ENCODE results near the gene HVCN1.
"Not testable (repeated sequence)": the region's sequence is repeated elsewhere in the genome, so short reads cannot be mapped to it uniquely, and the experiment has no call there.

HVCN1 gene, protein sequence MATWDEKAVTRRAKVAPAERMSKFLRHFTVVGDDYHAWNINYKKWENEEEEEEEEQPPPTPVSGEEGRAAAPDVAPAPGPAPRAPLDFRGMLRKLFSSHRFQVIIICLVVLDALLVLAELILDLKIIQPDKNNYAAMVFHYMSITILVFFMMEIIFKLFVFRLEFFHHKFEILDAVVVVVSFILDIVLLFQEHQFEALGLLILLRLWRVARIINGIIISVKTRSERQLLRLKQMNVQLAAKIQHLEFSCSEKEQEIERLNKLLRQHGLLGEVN

DNA sequence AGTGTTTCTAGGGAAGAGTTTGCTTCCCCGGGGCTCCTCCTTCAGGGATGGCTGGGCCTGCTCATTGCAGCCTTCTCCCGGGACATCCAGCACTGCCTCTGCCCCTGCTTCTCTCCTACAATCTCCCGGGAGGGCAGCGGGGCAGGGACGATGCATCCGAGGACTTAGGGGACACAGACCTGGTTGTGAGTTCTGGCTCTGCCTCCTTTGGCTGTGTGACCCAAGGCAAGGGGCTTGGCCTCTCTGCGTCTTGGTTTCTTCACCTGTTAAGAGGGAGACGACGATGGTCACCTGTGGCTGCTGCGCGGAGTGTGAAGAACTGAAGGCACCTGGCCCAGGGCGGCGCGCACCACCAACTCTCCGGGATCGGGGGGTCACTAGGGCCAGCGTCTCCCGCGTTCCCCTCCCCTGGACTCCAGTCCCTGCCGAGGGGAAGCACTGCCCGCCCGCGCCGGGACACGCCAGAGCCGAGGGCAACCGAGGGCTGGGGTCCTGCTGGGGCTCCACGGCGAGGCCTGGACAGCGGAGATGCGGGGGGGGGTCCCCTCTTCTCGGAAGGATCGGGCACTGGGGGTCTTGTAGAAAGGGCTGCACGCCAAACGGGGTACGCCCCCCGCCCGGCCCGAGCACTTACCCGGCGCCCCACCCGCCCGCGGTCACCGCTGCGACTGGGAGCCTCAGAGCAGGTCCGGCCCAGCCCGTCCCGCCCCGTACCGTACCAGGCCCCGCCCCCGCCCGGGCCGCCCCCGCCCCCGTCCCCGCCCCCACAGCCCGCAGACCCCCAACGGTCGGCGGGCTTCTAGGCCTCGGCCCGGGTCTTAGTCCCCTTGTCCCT, at the start of gene HVCN1:
Gene HVCN1, minus strand, starts transcription at position 670 of the 835 bp plus-strand sequence. CDS start 5,870 bp downstream, outside the sequence.
- DNase-seq: no peak

DNA sequence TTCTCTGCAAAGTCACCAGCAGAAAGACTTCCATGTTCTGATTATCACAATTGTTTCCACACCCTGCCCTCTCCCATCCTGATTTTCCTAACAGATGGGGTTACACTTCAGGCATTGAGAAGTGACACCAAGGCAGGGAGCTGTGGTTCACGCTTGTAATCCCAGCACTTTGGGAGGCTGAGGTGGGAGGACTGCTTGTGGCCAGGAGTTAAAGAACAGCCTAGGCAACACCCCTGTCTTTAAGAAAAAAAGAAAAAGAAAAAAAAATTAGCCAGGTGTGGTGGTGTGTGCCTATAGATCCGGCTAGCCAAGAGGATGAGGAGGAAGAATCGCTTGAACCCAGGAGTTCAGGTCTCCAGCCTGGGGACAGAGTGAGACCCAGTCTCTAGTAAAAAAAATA, 48.6 kb upstream of the HVCN1 start:
- DNase-seq: peak; percentile 4

DNA sequence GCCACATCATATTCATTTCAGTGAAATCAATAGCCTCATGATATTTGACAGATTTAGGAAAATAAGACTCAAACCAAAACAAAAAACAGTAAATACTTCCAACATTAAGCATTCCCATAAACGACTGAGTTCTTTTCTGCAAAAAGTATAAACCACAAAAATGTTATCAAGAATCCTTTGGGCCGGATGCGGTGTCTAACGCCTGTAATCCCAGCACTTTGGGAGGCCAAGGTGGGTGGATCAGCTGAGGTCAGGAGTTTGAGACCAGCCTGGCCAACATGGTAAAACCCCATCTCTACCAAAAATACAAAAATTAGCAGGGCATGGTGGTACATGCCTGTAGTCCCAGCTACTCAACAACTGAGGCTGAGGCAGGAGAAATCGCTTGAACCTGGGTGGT, 48.1 kb upstream of the HVCN1 start:
- peak; percentile 14 for DNase-seq

DNA sequence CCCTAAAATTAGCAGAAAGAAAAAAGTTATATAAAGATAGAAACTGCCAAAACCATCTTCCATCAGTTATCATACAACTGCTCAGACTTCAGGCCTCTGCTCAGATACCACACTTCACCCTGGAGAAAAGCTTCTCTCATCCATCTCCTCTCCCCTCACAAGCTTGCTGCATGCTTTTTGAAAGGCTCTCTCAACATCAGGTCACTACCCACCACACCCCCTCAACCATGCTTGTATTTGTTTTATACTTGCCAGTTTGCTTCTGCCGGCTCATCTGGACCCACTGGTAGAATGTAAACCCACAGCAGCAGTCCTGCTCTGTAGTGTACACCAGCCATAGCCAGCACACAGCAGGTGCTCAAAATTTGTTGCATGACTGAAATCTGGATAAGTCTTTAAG, 45.0 kb upstream of the HVCN1 start:
- DNase-seq: no peak

DNA sequence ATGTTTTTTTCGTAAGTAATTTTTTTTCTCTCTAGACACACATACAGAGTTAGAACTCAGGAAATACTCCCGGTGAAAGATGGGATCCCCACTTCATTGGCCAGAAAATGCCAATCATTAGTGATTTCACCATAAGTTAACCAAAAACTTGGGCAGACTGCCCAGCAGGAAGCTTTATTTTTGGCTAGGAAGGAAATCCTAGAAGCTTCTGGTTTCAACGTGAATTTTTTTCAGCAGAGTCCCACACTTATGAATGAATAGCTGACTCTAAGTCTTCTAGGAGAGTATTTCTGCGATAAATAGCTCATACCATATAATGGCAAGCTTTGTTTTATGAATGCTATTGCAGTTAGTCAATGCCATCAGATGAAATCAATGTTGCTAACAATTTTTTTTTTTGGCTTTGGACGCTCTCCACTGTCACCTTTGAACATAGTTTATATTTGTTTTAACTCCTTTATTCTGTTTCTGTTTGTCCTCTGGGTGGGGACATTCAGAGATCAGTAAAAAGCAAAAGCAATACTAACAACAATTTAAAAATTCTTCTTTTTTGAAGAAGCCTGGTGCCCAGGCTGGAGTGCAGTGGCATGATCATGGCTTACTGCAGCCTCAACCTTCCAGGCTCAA, 44.3 kb upstream of the HVCN1 start:
- DNase-seq: no peak

DNA sequence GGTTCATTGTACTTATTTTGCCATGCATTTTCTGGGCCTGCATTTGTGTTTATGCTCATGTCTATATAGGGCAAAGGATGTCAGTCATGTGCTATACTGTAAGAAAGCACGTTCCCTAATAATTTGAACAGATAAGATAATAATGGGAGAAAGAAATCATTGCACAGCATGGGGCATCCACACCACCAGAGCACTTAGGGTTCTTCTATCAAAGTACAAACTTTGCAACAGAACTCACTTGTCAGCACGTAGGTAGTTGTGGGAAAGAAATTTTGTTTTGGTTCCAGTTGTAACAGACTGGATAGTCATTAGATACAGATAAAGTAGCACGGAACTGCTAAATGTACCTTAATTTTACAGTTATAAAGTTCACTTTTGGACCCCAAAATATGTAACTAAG, 43.7 kb upstream of the HVCN1 start:
- DNase-seq: no peak

DNA sequence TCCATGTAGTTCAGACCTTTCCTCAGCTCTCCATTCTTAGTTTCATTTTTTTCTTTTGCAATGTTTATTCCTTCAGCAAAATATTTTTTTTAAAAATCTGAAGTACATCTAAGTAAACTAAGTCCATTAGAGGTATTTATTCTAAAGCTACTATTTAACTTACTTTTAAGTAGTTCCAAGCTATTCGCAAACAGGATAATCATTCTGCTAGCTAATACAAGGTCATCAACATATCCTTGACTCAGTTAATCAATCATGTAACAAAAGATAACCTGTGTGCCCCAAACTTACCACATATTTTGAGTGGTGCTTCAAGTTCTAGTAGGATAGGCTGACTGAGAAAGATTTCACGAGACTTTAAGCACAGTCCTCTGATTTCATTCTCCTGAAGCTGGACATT, 42.6 kb upstream of the HVCN1 start:
- no peak for DNase-seq

DNA sequence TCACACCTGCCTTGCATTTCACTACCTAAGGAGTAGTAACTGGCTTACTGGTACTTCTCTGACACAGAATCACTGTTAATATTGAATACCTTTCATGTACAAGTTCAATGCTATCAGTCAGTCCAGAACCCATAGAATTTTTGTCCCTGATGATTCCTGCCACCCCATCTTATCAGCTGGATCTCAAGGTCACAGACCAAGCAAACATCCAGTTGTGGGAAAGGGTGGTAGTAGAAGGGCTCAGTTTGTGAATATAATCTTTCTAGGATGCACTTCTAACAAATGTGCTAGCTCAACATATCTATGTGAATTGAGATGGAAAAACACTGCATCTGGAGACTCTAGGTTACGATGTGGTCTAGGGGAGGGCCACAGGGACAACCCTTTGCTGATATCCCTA, 39.7 kb upstream of the HVCN1 start:
- DNase-seq: no peak

DNA sequence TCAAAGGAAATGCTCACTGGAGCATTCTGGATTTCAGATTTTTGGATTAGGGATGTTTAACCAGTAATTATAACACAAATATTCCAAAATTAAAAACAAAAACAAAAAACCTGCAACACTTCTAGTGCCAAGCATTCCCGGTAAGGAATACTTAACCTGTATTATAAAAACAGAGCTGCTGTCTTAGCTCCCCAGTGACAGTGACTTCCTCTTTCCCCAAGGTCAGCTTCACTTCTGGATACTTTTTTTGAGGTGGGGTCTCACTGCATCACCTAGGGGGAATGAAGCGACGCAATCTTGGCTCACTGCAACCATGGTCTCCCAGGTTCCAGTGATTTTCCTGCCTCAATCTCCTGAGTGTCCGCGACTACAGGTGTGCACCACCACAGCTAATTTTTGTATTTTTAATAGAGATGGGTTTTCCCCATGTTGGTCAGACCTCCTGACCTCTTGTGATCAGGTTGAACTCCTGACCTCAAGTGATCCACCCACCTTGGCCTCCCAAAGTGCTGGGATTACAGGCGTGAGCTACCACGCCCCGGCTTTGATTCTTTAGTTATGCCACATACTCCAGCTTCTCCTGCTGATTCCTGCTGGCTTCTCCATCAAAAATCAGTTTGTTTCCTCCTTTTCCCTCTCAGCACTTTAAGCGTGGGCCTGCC, 37.9 kb upstream of the HVCN1 start:
- no peak for DNase-seq

DNA sequence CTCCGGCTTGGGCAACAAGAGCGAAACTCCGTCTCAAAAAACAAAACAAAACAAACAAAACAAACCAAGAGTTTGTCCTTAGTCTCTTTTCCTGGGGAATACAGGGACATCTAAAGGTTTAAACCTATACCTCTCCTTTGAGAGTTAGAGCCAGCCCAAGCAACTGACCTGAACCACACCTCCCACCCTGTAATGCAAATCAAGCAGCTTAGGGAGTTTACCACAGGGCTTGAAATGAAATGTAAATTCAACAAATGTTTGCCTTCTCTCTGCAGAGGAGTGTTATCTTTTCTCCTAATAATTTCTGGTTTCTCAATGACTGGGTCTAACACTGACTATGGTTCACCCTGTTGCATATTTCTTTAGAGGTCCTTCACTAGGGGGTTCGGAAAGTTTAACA, 37.1 kb upstream of the HVCN1 start:
- no peak for DNase-seq

DNA sequence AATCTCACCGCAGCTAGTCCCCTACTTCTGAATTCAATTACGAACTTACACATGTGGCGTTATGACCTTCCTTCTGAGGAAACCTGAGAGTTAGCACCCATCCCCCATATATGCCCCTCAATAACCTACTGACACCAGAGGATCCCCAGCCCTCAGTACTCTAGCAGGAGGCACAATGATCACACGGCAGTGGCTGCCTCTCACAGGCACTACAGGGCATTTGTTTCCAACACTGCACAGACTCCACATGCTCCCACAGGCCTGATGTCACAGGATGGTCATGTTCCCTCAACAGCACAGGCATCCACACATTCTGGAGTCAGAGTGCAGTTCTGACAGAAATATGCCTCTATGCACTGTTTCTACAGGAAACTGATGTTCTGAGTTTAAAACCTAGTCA, 36.4 kb upstream of the HVCN1 start:
- DNase-seq: no peak

DNA sequence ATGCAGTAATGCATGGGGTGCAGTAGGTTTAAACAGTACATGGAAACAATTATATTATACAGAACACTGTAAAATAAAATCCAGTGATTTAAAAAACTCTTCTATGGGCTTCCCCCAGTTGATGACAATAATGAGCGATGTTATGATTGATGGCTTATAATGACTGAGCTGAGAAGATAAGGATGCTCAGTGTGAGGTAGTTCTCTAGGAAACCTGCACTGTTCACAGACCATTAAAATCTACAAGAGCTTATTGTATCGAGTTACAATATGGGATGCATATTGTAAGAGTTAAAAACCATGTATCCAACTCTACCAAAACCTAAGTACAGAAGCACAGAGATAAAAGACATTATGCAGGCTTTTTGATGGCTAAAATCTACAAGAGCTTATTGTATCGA, 34.0 kb upstream of the HVCN1 start:
- not testable (repeated sequence) for DNase-seq

DNA sequence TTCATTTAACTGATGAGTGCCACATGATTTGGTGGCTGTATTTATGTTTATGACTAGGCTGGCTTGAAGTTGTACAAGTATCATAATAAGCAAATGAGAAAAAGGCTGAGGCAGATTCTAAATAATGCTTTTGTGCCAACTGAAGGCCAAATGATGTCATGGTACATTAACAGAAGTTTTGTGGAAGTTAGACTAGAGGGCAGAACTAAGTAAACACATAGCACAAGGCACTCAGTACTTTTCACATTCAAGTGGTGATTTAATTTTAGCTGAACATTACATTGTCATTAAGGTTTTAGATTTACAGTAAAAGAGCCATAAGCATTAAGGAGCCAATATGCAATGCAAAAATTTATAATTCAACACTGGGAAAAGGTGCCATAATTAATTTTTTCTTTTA, 32.7 kb upstream of the HVCN1 start:
- DNase-seq: no peak

DNA sequence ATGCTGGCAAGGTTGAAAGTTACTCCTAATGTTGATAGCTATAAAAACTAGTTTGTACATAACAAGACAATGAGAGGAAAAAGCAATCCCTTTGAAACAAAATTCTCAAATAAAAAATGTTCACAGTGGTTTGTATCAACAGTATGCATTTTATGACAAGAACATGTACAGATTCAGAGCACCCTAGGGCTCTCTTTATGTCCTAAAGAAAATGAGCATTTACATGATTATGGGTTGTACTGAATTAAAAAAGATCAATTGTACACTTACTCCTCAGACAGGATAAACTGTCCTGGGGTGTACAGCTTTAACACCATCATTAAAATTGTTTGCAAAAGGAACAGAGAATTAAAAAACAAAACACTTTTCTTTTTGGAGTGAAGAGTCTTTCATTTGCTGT, 31.6 kb upstream of the HVCN1 start:
- DNase-seq: no peak

DNA sequence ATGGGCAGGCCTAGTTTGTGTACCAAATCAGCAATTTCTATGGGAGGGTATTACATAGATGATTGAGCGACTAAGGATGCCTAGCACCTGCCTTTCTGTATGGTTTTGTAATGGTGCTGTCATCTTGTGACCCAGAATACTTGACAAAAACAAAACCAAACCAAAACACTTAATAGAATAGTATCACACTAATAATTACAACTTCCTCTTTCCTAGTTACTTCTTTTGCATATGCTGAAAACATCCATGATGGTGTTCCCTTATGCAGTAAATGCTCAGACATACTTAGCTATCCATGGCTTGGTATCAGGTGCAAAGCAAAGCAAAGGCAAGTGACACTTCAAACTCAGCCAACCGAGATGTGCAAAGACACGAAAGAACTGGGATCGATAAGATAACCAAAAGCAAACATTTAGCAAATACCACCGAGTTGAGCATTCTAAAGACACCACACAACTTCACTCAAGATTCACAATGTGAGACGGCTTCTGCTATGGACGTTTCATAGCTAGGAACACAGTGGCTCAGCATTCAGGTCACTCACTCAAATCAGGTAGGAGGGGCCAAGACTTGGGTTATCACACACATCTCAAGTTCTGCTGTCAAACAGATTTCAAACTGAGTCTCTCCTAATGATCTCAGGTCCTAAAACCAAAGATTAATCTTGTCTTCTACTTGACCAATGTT, 29.4 kb upstream of the HVCN1 start:
- no peak for DNase-seq

DNA sequence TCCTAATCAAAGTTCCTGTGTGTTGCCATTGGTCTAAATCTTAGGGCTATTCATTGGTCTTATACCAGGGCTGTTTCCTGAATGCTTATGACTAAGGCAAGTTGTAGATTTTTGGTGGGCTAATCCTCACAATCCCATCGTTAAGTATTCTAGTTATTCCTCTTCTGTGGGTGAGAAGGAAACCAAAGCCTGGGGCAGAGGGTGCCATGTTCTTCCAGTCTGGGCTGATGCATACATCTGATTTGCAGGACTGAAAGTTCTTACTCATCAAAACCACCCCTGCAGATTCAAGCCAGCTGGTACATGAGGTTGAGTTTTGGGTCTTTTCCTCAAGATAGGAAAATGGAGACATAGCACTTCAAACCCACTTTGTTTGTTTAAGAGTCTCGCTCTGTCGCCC, 28.1 kb upstream of the HVCN1 start:
- DNase-seq: no peak

DNA sequence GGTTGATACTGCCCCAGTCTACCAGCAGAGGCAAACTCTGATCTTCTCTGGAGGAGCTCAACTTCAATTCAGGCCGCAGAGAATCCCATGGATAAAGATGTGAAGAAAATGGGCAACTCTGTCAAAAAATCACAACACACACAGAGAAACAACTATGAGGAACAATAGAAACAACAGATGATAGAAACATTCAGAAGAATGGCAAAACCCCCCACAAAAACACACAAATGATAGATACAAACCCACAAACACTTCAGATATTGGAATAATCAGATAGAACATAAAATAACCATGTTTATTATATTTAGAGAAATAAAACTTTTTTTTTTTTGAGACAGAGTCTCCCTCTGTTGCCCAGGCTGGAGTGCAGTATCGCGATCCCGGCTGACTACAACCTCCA, 20.0 kb upstream of the HVCN1 start:
- no peak for DNase-seq

DNA sequence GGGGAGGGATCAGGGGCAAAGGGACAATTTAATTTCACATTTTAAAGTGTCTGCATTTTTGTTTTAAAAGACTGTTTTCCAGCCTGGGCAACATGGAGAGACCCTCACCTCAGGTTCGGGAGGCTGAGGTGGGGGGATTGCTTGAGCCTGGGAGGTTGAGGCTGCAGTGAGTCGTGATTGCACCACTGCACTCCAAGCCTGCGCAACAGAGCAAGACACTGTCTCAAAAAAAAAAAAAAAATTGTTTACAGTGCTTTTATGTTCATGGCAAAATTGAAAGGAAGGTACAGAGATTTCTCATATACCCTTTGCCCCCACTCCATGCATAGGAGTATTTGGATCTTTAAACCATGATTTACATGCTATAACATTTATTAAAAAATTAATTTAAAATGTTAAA, 16.4 kb upstream of the HVCN1 start:
- no peak for DNase-seq

DNA sequence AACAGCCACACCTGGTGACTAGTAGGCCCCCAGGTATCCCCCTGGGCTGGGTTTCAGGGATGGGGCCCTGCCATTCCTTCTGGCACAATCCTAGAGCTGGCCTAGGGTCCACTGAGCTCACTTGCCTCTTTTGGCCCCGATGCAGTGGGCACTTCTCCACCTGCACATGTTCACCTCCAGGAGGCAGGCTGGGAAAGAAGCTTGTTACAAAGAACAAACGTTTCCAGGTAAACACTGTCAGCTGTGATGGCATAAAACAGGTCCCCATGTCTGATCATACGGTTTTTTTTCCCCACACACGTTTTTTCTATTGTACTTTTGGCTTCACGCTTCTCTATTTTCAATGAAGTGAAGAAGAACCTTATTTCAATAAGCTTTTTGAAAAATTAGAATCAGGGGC, 15.8 kb upstream of the HVCN1 start:
- DNase-seq: peak; percentile 7

DNA sequence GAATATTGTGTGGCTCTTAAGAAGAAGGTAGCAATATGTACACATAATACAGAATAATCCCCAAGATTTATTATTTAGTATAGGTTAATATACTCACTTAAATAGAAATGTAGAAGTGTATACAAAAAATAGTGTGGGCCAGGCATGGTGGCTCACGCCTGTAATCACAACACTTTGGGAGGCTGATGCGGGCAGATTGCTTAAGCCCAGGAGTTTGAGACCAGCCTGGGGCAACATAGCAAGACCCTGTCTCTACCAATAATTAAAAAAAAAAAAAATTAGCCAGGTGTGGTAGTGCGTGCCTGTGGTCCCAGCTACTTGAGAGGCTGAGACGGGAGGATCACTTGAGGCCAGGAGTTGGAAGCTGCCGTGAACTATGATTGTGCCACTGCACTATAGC, 15.3 kb upstream of the HVCN1 start:
- no peak for DNase-seq

DNA sequence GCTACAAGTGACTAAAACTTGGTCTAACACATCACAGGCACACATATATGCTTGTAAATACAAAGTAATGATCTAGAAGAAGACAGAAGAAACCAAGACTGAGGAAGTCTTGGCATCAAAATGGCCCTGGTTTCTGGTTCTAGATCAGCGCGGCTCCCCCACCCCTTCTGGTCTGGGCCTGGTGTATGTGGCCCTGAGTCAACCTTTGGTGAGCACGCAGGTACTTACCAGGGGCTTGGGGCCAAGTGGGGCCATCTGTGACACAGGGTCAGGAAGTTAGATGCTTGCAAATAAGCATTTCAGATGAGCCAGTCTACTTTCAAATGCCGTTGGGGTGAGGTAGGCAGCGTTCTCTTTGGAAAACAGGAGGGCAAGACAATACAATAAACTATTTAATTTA, 13.2 kb upstream of the HVCN1 start:
- no peak for DNase-seq

DNA sequence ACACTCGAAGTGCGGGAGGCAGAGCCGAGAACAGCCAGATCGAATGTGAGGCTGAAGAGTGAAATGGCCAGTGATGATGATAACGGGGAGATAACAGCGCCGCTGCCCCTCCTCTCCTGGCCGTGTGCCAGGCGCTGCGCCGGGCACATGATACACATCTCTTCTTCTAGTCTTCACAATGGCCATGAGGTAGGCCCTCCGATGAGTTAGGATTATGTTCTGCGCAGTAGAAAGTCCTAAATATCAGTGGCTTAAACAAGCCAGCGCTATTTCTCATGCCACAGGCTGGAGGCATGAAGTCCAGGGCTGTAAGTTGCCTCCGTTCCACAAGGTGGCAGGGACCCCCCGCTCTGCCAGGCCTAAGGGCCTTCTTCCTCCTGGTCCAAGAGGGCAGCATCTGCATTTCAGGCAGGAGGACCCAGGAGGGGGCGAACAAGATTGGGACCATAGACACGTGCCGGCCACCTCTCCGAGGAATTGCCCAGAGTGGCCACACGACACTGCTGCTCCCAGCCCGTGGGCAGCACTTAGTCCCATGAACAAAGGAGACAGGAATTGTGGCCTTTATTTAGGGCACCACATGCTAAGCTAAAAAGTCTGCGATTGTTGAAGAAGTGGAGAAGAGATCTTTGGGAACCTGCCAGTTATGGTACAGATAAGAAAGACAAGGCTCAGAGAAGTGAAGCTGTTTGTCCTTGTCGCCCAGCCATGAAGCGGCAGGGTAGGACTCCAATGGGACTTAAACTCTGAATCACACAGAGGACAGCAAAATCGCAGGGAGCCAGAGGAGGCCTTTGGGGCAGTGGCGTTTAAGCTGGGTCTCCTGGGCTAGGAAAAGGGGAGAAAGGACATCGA, 10.9 kb upstream of the HVCN1 start:
- DNase-seq: peak; percentile 8

Measured in OCI-M1 (cell line).